GM08714 (cell line): ENCODE data around the gene LRRC58.
"Not testable (repeated sequence)": the region's sequence is repeated elsewhere in the genome, so short reads cannot be mapped to it uniquely, and the experiment has no call there.

Source experiments
- H3K4me3 ChIP-seq: fragments of 200-500 bp; sonication (Bioruptor generic); 2 replicates; pipeline ENCODE4 v1.5.1; 2014; ENCODE audit warnings: mild to moderate bottlenecking, low read length, inconsistent platforms
- ZNF274 ChIP-seq: IDR thresholded peaks from 2 replicates; pipeline ENCODE4 v1.6.1; 2012; ENCODE audit warnings: mild to moderate bottlenecking, low read depth, low read length

The LRRC58 gene

GRCh38 chr3:120348991-120349854 lies at the start of gene LRRC58:
Gene LRRC58, minus strand, starts transcription at chr3:120349354. Its CDS starts 111 bp downstream, at chr3:120349243.
- H3K4me3 ChIP-seq, result peak within 1 kb of the TSS; percentile 88
- no peak for TF ChIP-seq ZNF274

- TF ChIP-seq ZNF274, result no peak
- H3K4me3 ChIP-seq, result no peak overlapping the region
Observed at GRCh38 chr3:120396469-120396868, 47.3 kb upstream of the LRRC58 start.

GRCh38 chr3:120394347-120394746 lies 45.2 kb upstream of the LRRC58 start:
- no peak overlapping the region for H3K4me3 ChIP-seq

GRCh38 chr3:120393761-120394160 lies 44.6 kb upstream of the LRRC58 start:
- TF ChIP-seq ZNF274, result no peak
- no peak overlapping the region for H3K4me3 ChIP-seq

More at GRCh38 chr3:120394347-120394746, 45.2 kb upstream of the LRRC58 start:
- no peak for TF ChIP-seq ZNF274

- no peak overlapping the region for H3K4me3 ChIP-seq
- TF ChIP-seq ZNF274, result no peak
Observed at GRCh38 chr3:120393243-120393642, 44.1 kb upstream of the LRRC58 start.

GRCh38 chr3:120382941-120383447 lies 33.8 kb upstream of the LRRC58 start:
- no peak overlapping the region for H3K4me3 ChIP-seq
- no peak for TF ChIP-seq ZNF274

GRCh38 chr3:120381503-120381902 lies 32.3 kb upstream of the LRRC58 start:
- no peak for TF ChIP-seq ZNF274

GRCh38 chr3:120377948-120378347 lies 28.8 kb upstream of the LRRC58 start:
- not testable (repeated sequence) for H3K4me3 ChIP-seq

More at GRCh38 chr3:120381503-120381902, 32.3 kb upstream of the LRRC58 start:
- no peak overlapping the region for H3K4me3 ChIP-seq

- no peak for TF ChIP-seq ZNF274
- no peak overlapping the region for H3K4me3 ChIP-seq
Observed at GRCh38 chr3:120370463-120370862, 21.3 kb upstream of the LRRC58 start.

- H3K4me3 ChIP-seq, result no peak overlapping the region
- TF ChIP-seq ZNF274, result no peak
Observed at GRCh38 chr3:120369037-120369467, 19.9 kb upstream of the LRRC58 start.

- TF ChIP-seq ZNF274, result no peak
- H3K4me3 ChIP-seq, result no peak overlapping the region
Observed at GRCh38 chr3:120368172-120368571, 19.0 kb upstream of the LRRC58 start.

- no peak overlapping the region for H3K4me3 ChIP-seq
- no peak for TF ChIP-seq ZNF274
Observed at GRCh38 chr3:120364821-120365220, 15.7 kb upstream of the LRRC58 start.

- H3K4me3 ChIP-seq, result no peak overlapping the region
- no peak for TF ChIP-seq ZNF274
Observed at GRCh38 chr3:120364101-120364500, 14.9 kb upstream of the LRRC58 start.

GRCh38 chr3:120357807-120358206 lies 8.7 kb upstream of the LRRC58 start:
- TF ChIP-seq ZNF274, result no peak
- no peak overlapping the region for H3K4me3 ChIP-seq

GRCh38 chr3:120355486-120355885 lies 6.3 kb upstream of the LRRC58 start:
- no peak overlapping the region for H3K4me3 ChIP-seq
- TF ChIP-seq ZNF274, result no peak
